Omental fat pad (tissue), 4 donors: ENCODE measurements around the gene BAZ2B. TPM values are rescaled to one million over a fixed set of nuclear protein-coding genes. Genes with fewer than 3 reads are reported as not detected.
A peak's percentile ranks its signal among the peaks of the same experiment; 100 is the strongest.

ENCODE experiments used
- ATAC-seq: fragments of 150-250 bp; one replicate; pipeline ENCODE4 v1.9.1; 2016; ENCODE audit warnings: mild to moderate bottlenecking, moderate library complexity; ENCODE audit not compliant: low FRiP score
- DNase-seq: peaks from one replicate; pipeline ENCODE4 v3.0.0-alpha.2; 2019; ENCODE audit warnings: low spot score
- total RNA-seq, 4 donors: library from RNA; depleted of rRNA; stranded (reverse); fragments of >200 nt; gene quantifications; one replicate each; pipeline ENCODE4 v1.1.0, GENCODE V29; 2016
- TF ChIP-seq, protein P1 (sequence below), 3 donors: fragments of 450-650 bp; IDR thresholded peaks; one replicate each; pipeline ENCODE4 v1.5.1; 2016 to 2017; ENCODE audit warnings: antibody characterized with exemption in 3 of 3, mild to moderate bottlenecking in 3 of 3, moderate library complexity in 2 of 3

Gene BAZ2B
- total RNA-seq, 4 donors from 2014 or later, result 47.3 to 147 (median 88.9) TPM

GRCh38 chr2:159290289-159290907 lies 325.9 kb downstream of the BAZ2B start:
- TF ChIP-seq, protein P1, sequence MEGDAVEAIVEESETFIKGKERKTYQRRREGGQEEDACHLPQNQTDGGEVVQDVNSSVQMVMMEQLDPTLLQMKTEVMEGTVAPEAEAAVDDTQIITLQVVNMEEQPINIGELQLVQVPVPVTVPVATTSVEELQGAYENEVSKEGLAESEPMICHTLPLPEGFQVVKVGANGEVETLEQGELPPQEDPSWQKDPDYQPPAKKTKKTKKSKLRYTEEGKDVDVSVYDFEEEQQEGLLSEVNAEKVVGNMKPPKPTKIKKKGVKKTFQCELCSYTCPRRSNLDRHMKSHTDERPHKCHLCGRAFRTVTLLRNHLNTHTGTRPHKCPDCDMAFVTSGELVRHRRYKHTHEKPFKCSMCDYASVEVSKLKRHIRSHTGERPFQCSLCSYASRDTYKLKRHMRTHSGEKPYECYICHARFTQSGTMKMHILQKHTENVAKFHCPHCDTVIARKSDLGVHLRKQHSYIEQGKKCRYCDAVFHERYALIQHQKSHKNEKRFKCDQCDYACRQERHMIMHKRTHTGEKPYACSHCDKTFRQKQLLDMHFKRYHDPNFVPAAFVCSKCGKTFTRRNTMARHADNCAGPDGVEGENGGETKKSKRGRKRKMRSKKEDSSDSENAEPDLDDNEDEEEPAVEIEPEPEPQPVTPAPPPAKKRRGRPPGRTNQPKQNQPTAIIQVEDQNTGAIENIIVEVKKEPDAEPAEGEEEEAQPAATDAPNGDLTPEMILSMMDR (IDR thresholded peaks at IDR 0.05), result no peak
- ATAC-seq, result no peak
- DNase-seq, result no peak

DNA sequence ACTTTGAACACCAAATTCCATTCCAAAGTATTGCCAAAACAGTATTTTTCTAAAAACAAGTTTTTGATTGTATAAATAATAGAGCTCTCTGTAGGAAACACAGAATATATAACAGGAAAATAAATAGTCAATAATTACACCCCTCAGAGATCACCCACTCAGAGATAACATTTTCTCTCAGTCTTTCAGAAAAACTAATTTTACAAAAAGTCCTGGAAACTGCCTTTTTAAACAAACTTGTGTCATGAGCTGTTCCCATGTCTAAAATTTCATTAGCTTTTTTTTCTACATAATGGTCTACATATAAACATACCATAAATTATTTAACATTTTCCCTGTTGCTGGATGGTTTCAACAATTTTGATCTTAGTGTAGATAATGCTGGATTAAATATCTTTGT lies 328.6 kb downstream of the BAZ2B start:
- TF ChIP-seq, protein P1 (IDR thresholded peaks at IDR 0.05), result no peak
- no peak for ATAC-seq

DNA sequence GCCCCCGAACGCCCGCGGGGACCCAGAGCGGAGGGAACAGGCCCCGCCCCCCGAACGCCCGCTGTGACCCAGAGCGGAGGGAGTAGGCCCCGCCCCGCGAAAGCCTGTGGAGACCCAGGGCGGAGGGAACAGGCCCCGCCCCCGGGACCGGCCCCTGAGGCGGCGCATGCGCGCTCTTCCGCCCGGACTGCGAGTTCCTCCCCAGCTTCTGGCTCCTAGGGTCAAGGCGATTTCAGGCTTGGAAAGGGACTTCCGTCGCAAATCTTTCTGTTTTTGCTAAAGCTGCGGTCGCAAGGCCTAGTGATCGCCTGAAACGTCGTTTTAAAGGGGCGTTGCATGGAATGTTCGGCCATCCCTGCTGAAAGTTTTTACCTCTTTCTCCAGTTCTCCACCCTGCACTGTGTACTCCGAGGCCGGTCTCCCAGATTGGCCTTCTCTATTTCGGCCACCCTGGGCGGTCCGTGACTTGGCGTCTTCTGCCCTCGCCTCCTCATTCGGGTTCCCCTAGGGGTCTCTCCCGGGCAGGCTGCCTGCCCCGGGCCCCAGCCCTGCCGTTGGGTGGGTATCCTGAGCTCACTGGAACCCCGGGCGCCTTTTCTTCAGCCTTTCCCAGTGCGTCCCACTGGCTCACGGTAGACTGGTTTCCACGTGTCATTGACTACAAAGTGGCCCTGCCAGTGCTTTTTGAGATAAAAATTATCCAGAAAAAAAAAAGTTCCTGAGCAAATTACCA lies 329.5 kb downstream of the BAZ2B start:
- TF ChIP-seq, protein P1 (IDR thresholded peaks at IDR 0.05), result no peak
- peak; percentile 100 for ATAC-seq
- DNase-seq, result peak; percentile 90

More for the DNA sequence above, 328.6 kb downstream of the BAZ2B start:
- DNase-seq, result no peak

DNA sequence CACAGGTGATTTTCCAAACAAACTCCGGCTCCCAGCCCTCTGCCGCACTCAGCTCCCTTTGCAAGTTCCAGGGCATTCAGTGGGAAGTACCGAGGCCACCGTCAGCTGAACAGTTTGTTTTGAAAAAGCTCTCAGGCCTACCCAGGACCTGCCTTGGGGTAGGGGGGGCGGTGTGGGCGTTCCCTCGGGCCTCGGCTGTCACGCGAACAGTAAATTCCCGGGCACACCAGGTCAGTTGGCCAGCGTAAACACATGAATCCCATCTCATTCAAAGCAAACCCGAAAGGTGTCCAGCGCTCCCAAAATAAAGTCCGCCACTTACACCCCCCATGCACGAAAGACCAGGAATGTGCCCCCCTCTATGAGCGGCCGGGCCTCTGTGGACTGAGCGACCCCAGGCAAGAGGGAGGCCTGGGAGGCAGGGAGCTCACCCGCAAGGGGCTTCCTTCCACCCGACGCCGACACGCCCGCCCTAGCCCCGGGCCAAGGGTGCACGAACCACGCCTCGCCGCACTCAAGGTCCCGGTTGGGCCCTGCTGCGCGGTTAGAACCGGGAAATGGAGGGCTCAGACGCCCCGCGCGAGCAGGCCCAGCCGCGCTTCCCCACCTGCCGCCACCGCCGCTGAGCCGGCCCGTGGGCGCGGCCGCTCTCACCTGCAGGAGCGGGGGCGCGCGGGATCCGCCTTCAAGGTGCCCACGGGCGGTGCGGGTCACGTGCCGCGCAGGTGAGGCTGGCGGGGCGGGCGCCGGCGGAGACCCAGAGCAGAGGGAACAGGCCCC lies 330.2 kb downstream of the BAZ2B start, which contains the start of gene WDSUB1:
Gene WDSUB1, minus strand, starts transcription at position 775 of the 780 bp plus-strand sequence. CDS start 3,634 bp downstream, outside the sequence.
- DNase-seq (peak; percentile 28), ATAC-seq (peak; percentile 50)
- TF ChIP-seq, protein P1 (IDR thresholded peaks at IDR 0.05), result no peak

DNA sequence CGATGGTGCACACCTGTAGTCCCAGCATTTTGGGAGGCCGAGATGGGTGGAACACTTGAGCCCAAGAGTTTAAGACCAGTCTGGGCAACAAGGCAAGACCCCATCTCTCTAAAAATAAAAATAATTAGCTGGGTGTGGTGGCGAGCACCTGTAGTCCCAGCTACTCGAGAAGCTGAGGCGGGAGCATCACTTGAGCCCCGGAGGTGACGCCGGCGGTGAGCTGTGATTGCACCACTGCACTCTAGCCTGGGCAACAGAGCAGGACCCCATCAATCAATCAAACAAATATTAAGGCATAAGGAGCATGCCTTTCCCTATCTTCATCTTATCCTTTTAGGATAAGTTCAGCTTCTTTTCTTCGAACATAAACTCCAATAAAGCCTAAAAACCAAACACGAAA lies 330.9 kb downstream of the BAZ2B start:
- no peak for ATAC-seq
- TF ChIP-seq, protein P1 (IDR thresholded peaks at IDR 0.05), result no peak
- DNase-seq, result no peak

DNA sequence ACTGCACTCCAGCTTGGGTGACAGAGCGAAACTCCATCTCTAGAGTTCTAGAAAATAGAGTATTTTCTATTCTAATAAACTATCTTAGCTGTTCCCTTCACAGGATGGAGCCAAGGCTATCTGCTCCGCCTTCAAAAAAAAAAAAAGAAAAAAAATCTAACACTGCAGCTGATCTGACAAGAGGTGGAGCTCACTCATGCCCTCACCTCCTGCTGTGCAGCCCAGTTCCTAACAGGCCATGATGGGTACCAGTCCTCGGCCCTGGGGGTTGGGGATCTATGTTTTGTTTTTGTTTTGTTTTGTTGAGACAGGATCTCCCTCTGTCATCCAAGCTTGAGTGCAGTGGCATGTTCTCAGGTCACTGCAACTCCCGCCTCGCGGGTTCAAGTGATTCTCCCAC lies 332.8 kb downstream of the BAZ2B start:
- TF ChIP-seq, protein P1 (IDR thresholded peaks at IDR 0.05), result no peak
- ATAC-seq (no peak), DNase-seq (no peak)
